Activated CD8-positive, alpha-beta T cell treated with anti-CD3 and anti-CD28 coated beads, Interleukin-2, amount 10 ng/mL, durations not matched to agents 7 days and 5 days (primary cell): Measurements from ENCODE around the gene PCAT6. TPM values are rescaled to one million over a fixed set of nuclear protein-coding genes. Genes with fewer than 3 reads are reported as not detected.
"Not testable (repeated sequence)": the region's sequence is repeated elsewhere in the genome, so short reads cannot be mapped to it uniquely, and the experiment has no call there.

Experiments used
- ATAC-seq: fragments of 150-1000 bp; cut with Tn5 transposase; one replicate; pipeline ENCODE4 v1.10.0; 2021; ENCODE audit warnings: moderate library complexity
- CTCF ChIA-PET: fragments of 350-600 bp; sonication (Branson Sonifier 250); formaldehyde crosslinking; loops from one replicate; lab custom pipeline; 2021; ENCODE audit warnings: antibody characterized with exemption; lab: Charles Lee
- POLR2A ChIA-PET: fragments of 350-600 bp; sonication (Branson Sonifier 250); formaldehyde crosslinking; loops from one replicate; lab custom pipeline; 2021; ENCODE audit warnings: antibody characterized with exemption; lab: Charles Lee
- DNase-seq: peaks from one replicate; pipeline ENCODE4 v3.0.0-alpha.2; 2020
- H3K27ac Mint-ChIP-seq: one replicate; pipeline ENCODE4 v1.8.0; 2021; ENCODE audit warnings: mild to moderate bottlenecking, mixed read lengths
- H3K27me3 Mint-ChIP-seq: one replicate; pipeline ENCODE4 v1.8.0; 2021; ENCODE audit warnings: low read depth, mixed read lengths
- H3K36me3 Mint-ChIP-seq: one replicate; pipeline ENCODE4 v1.8.0; 2021; ENCODE audit warnings: low read depth, mixed read lengths
- H3K4me1 Mint-ChIP-seq: one replicate; pipeline ENCODE4 v1.8.0; 2021; ENCODE audit warnings: low read depth, mixed read lengths
- H3K4me3 Mint-ChIP-seq: one replicate; pipeline ENCODE4 v1.8.0; 2021; ENCODE audit warnings: mild to moderate bottlenecking, mixed read lengths
- H3K9me3 Mint-ChIP-seq: one replicate; pipeline ENCODE4 v1.8.0; 2022; ENCODE audit warnings: mixed read lengths; ENCODE audit not compliant: insufficient read depth
- total RNA-seq, 2 experiments: library from RNA; stranded (reverse); gene quantifications; one replicate each; pipeline ENCODE4 v1.2.3, GENCODE V29; 2021

PCAT6 gene
- total RNA-seq, result under 1 TPM in 1 of 2 experiments, not detected in 1; 0.83 TPM

DNA sequence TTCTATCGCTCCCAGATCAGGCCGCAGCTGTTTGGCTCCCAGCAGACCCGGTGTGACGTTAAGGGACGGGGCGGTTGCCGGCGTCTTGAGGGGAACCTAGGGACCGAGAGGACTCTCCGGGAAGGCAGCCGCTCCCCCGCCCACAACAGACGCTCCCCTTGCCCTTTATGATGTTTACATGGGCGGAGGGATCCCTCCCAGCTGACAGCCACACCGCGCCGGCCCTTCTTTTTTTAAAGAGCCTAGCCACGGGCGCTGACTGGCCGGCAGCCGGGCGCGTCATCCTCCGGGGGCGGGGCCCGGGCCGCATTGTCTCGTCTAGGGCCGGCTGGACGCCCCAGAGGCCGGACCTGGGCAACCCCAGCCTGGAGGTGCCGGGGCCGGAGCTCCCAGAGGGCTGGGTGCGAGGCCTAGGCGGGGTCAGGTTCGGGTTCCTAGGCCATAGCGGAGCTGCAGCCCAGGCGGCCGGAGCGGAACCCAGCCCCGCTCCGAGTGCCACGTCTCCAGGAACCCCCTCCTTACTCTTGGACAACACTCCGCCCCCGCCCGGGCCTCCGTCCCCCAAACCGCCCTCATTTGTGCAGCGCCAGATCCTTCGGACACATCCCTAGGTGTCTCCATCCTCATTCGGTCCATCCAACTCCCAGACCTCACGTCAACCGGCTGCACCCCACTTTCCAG is at the start of gene PCAT6:
Gene PCAT6 (plus strand): TSS at position 340 of the 681 bp plus-strand sequence.
- POLR2A ChIA-PET, result interaction anchor here (0.8 to 1.7 kb wide), 2 partner anchors 25 to 469 kb away, joined by 4 to 10 read pairs; partner anchors contain the start of gene UBE2T

DNA sequence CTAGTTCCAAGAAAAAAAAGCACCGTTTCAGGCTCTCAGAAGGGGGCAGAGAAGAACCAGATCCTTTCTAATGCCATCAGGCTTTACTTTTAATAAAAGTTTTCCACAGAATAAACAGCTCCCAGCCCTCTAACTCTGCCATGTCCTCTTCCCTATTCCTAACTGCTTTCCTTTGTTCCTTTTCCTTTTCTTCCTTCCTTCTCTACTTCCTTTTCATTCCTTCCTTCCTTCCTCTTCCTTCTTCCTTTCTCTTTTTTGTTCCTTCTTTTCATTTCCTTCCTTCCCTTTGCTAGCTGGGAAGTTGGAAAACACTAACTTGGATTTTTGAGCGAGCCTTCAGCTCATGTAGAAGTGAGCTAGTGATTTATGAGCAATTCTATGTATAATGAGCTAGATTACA is 48.7 kb upstream of the PCAT6 start:
- ChIA-PET CTCF (interaction anchor here (1.3 kb wide), 1 partner anchor 238 kb away, joined by 3 read pairs; no protein-coding TSS in a partner anchor), POLR2A (no interaction called here)
- Mint-ChIP-seq H3K36me3 (peaks cover 41% of the 10 kb centered on the region), H3K9me3 (no peaks in the 10 kb centered on the region), H3K4me3 (no peak overlapping the region), H3K4me1 (no peaks in the 10 kb centered on the region), H3K27me3 (no peaks in the 10 kb centered on the region), H3K27ac (no peak overlapping the region)
- DNase-seq, result no peak
- no peak for ATAC-seq

More for the DNA sequence above, at the start of gene PCAT6:
- peak within 1 kb of the TSS; percentile 88 for H3K4me3 Mint-ChIP-seq
- peaks cover 5% of the 10 kb centered on the region for H3K36me3 Mint-ChIP-seq
- H3K27ac Mint-ChIP-seq, result peak within 1 kb of the TSS; percentile 86
- CTCF ChIA-PET, result interaction anchor here (0.9 kb wide), 1 partner anchor 41 kb away, joined by 3 read pairs; no protein-coding TSS in a partner anchor
- DNase-seq, result peak; percentile 92
- H3K27me3 Mint-ChIP-seq, result peaks cover 25% of the 10 kb centered on the region
- peaks cover 39% of the 10 kb centered on the region for H3K4me1 Mint-ChIP-seq
- peak; percentile 76 for ATAC-seq
- H3K9me3 Mint-ChIP-seq, result no peaks in the 10 kb centered on the region

DNA sequence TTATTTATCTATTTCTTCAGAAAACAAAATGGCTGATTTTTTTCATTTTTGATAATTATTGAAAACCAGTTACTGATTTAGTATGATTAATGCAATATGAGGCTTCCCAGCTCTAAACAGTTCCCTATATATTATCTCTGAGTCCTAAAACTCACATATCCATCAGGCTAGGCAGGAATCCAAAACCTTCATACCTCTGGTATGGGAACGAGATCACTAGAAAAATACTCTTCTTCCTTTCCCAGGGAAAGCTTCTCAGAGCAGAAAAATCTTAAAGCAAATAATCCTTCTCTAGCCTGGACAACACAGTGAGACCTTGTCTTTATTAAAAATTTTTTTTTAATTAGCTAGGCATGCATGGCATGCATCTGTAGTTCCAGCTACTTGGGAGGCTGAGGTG is 45.0 kb upstream of the PCAT6 start:
- Mint-ChIP-seq H3K27me3 (no peaks in the 10 kb centered on the region), H3K9me3 (no peaks in the 10 kb centered on the region), H3K4me3 (no peak overlapping the region), H3K36me3 (peaks cover 25% of the 10 kb centered on the region), H3K4me1 (no peaks in the 10 kb centered on the region), H3K27ac (no peak overlapping the region)
- CTCF ChIA-PET, result no interaction called here
- POLR2A ChIA-PET, result no interaction called here
- no peak for ATAC-seq
- no peak for DNase-seq

DNA sequence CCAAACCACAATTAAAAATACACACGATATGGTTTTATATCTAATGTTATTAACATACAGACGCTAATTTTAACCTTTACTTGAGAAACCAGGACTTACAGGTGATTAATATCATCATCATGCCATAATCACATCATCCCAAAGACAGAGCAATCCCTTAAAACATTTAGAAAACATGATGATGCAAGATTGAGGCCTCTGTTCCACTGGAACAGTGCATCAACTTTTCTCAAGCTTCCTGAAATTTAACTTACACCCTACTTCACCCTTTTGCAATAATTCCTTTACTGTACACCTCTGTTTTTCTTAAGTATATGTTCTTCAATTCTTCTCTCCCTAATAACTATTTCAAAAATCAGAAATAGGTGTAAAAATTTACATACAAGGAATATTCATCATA is 40.6 kb upstream of the PCAT6 start:
- Mint-ChIP-seq H3K4me3 (no peak overlapping the region), H3K27ac (no peak overlapping the region), H3K9me3 (no peaks in the 10 kb centered on the region), H3K4me1 (no peaks in the 10 kb centered on the region), H3K36me3 (peaks cover 30% of the 10 kb centered on the region), H3K27me3 (no peaks in the 10 kb centered on the region)
- ATAC-seq (no peak), DNase-seq (no peak)
- ChIA-PET CTCF (interaction anchor here (1.0 kb wide), 1 partner anchor 11 kb away, joined by 3 read pairs; no protein-coding TSS in a partner anchor), POLR2A (no interaction called here)

DNA sequence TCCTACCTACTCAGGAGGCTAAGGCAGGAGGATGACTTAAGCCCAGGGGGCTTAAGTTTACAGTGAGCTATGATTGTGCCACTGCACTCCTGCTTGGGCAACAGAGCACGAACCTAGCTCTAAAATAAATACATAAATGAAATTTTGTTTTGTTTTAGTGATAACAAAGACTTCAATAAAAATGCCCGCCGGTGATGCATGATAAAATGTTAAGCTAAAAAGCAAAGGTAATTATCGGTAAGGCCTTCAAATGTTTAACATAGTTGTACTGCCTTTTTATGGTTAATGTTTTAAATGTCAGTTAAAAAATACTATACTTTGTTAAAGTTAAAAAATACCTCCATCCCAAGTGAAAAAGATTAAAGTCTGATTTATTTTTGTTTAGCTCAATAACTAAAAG is 29.6 kb upstream of the PCAT6 start:
- Mint-ChIP-seq H3K36me3 (peaks cover 5% of the 10 kb centered on the region), H3K9me3 (no peaks in the 10 kb centered on the region), H3K4me3 (no peak overlapping the region), H3K27me3 (no peaks in the 10 kb centered on the region), H3K4me1 (peaks cover 5% of the 10 kb centered on the region), H3K27ac (no peak overlapping the region)
- DNase-seq, result no peak
- ChIA-PET POLR2A (no interaction called here), CTCF (interaction anchor here (0.8 to 1.4 kb wide), 4 partner anchors 11 to 218 kb away, joined by 3 read pairs; no protein-coding TSS in a partner anchor)
- ATAC-seq, result no peak

- Mint-ChIP-seq H3K4me3 (no peak overlapping the region), H3K9me3 (no peaks in the 10 kb centered on the region), H3K36me3 (peaks cover 10% of the 10 kb centered on the region), H3K27ac (no peak overlapping the region), H3K27me3 (no peaks in the 10 kb centered on the region), H3K4me1 (peaks cover 5% of the 10 kb centered on the region)
- POLR2A ChIA-PET, result interaction anchor here (0.7 kb wide), 1 partner anchor 28 kb away, joined by 3 read pairs; no protein-coding TSS in a partner anchor
- no peak for DNase-seq
- no peak for ATAC-seq
- CTCF ChIA-PET, result no interaction called here
Observed at GRCh38 chr1:202786804-202787203, 23.9 kb upstream of the PCAT6 start.

DNA sequence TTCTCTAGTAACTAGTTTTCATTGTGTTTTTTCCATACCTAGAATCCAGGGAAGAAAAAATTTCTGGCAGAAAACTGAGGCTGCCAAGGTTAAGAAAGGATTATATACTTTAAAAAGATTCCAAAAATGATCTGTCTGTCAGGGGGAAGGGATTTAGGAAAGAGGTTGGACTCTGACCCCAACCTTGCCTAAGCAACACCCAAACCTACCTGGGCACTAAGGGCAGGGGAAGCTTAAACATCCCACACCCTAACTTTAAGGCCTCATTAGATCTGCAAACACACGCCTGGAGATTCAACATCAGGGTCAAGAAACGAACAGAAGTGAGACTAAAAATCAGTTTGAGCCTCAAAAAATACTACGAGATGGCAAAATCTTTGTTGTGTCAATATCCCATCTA is 22.0 kb upstream of the PCAT6 start:
- Mint-ChIP-seq H3K27ac (no peak overlapping the region), H3K36me3 (peaks cover 10% of the 10 kb centered on the region), H3K4me3 (no peak overlapping the region), H3K9me3 (no peaks in the 10 kb centered on the region), H3K4me1 (peaks cover 5% of the 10 kb centered on the region), H3K27me3 (no peaks in the 10 kb centered on the region)
- CTCF ChIA-PET, result interaction anchor here (1.5 kb wide), 1 partner anchor 12 kb away, joined by 3 read pairs; no protein-coding TSS in a partner anchor
- no peak for DNase-seq
- POLR2A ChIA-PET, result no interaction called here
- ATAC-seq, result no peak

- POLR2A ChIA-PET, result interaction anchor here (1.2 to 1.3 kb wide), 2 partner anchors 9 to 15 kb away, joined by 4 read pairs; no protein-coding TSS in a partner anchor
- no peak for ATAC-seq
- Mint-ChIP-seq H3K36me3 (peaks cover 10% of the 10 kb centered on the region), H3K27me3 (no peaks in the 10 kb centered on the region), H3K4me1 (peaks cover 5% of the 10 kb centered on the region), H3K4me3 (no peak overlapping the region), H3K27ac (no peak overlapping the region), H3K9me3 (no peaks in the 10 kb centered on the region)
- no peak for DNase-seq
- CTCF ChIA-PET, result no interaction called here
Observed at GRCh38 chr1:202791077-202791747, 19.5 kb upstream of the PCAT6 start.

GRCh38 chr1:202794051-202794740 is 16.6 kb upstream of the PCAT6 start:
- ChIA-PET POLR2A (no interaction called here), CTCF (no interaction called here)
- Mint-ChIP-seq H3K27me3 (no peaks in the 10 kb centered on the region), H3K9me3 (no peaks in the 10 kb centered on the region), H3K4me3 (no peak overlapping the region), H3K36me3 (peaks cover 2% of the 10 kb centered on the region), H3K4me1 (peaks cover 20% of the 10 kb centered on the region), H3K27ac (no peak overlapping the region)
- DNase-seq, result no peak
- ATAC-seq, result no peak

DNA sequence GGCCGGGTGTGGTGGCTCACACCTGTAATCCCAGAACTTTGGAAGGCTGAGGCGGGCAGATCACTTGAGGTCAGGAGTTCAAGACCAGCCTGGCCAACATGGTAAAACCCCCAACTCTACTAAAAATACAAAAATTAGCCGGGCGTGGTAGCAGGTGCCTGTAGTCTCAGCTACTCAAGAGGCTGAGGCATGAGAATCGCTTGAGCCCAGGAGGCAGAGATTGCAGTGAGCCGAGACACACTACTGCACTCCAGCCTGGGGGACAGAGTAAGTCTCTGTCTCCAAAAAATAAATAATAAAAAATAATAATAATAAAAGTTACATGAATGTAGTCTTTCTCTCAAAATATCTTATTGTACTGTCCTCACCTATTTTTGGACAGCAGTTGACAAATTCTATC is 15.8 kb upstream of the PCAT6 start:
- DNase-seq, H3K9me3 Mint-ChIP-seq, POLR2A ChIA-PET, H3K27me3 Mint-ChIP-seq, H3K36me3 Mint-ChIP-seq, H3K4me3 Mint-ChIP-seq, ATAC-seq, CTCF ChIA-PET, H3K27ac Mint-ChIP-seq: not testable (repeated sequence)
- H3K4me1 Mint-ChIP-seq, result peaks cover 18% of the 10 kb centered on the region

DNA sequence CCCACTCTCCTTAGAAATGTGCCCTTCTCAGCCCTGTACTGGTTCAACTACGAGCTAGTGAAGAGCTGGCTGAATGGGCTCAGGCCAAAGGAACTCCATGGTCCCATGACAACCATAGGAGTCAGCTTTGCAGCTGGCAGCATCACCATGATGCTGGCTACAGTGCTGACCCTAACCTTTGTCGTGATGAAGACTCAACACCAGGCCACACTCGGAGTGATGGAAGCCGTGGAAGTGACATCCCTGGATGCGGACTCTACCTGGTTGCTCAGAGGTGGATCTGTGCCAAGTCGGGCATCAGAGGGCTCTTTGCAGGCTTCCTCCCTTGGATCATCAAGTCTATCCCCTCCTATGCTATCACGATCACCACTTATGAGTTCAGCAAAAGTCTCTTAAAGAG is 14.1 kb upstream of the PCAT6 start:
- Mint-ChIP-seq H3K36me3 (peaks cover 10% of the 10 kb centered on the region), H3K4me1 (peaks cover 22% of the 10 kb centered on the region), H3K27ac (no peak overlapping the region), H3K27me3 (no peaks in the 10 kb centered on the region), H3K9me3 (no peaks in the 10 kb centered on the region), H3K4me3 (no peak overlapping the region)
- ChIA-PET POLR2A (no interaction called here), CTCF (no interaction called here)
- DNase-seq (no peak), ATAC-seq (no peak)
